ENCODE data around the gene MIEF2.
A peak's percentile ranks its signal among the peaks of the same experiment; 100 is the strongest.

The MIEF2 gene

DNA sequence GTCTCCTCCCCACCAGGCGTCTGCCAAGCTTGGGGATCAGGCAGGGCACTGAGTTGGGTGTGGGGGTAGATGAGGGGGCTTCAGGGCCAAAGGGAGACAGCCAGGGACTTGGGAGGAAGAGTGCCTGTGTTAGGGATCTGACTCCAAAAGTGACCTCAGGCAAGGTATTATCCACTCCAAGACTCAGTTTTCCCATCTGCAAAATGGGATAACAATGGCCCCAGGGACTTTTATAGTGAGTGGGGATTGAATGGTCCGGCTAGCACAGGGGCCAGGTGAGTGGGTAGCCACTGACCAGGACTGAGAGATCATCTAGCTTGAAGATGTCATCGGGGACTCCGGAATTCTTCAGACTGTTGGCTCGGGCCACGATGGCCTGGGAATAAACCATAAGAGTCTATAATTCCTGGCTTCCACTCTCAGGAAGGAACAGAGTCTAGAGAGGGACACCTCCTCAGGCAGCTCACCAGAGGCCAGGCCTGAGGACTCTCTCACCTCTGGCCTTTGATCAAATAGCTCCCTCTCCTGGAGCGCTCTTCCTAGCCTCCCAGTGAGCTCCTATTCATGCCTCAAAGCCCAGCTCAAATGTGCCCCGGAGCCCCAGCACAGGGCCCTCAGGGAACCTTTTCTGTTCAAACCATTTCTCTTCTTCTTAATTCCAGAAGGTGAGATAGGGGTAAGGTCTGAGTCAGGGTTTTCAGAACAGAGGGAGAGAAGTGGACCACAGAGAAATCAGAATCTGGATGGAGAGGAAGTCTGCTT, 5.4 kb upstream of the MIEF2 start:
- Histone ChIP-seq H3K27ac (ENCODE audit: low read depth, low read length) (no peak overlapping the region), H3K36me3 (ENCODE audit: low read length) (no peaks in the 10 kb centered on the region), H3K9ac (ENCODE audit: low read length) (no peak overlapping the region), H4K20me1 (ENCODE audit: low read depth, low read length) (no peaks in the 10 kb centered on the region), H3K4me3 (ENCODE audit: insufficient read depth, low read length, poor library complexity, severe bottlenecking) (no peak overlapping the region), H3K9me2 (replicated peaks; ENCODE audit: insufficient read depth, low read length) (no peaks in the 10 kb centered on the region), H3K79me2 (ENCODE audit: insufficient read depth, low read length) (peaks cover 14% of the 10 kb centered on the region; the same call in 1 of the 2 replicates), H3K27me3 (ENCODE audit: low read length) (no peaks in the 10 kb centered on the region), H3K4me2 (ENCODE audit: low read depth, low read length, poor library complexity, severe bottlenecking) (no peak overlapping the region), H3K9me3 (ENCODE audit: insufficient read depth, low read length) (no peaks in the 10 kb centered on the region), H2AFZ (ENCODE audit: low read depth, low read length, severe bottlenecking) (no peak overlapping the region), H3F3A (ENCODE audit: insufficient read depth) (peaks cover 6% of the 10 kb centered on the region; the same call in 1 of the 2 replicates)
- no peak for TF ChIP-seq EZH2phosphoT487 (conservative IDR thresholded peaks at IDR 0.05; ENCODE audit: low read length)
- TF ChIP-seq, protein P1, sequence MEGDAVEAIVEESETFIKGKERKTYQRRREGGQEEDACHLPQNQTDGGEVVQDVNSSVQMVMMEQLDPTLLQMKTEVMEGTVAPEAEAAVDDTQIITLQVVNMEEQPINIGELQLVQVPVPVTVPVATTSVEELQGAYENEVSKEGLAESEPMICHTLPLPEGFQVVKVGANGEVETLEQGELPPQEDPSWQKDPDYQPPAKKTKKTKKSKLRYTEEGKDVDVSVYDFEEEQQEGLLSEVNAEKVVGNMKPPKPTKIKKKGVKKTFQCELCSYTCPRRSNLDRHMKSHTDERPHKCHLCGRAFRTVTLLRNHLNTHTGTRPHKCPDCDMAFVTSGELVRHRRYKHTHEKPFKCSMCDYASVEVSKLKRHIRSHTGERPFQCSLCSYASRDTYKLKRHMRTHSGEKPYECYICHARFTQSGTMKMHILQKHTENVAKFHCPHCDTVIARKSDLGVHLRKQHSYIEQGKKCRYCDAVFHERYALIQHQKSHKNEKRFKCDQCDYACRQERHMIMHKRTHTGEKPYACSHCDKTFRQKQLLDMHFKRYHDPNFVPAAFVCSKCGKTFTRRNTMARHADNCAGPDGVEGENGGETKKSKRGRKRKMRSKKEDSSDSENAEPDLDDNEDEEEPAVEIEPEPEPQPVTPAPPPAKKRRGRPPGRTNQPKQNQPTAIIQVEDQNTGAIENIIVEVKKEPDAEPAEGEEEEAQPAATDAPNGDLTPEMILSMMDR (IDR thresholded peaks at IDR 0.05; ENCODE audit: insufficient read depth, low read length, poor library complexity, severe bottlenecking): no peak

DNA sequence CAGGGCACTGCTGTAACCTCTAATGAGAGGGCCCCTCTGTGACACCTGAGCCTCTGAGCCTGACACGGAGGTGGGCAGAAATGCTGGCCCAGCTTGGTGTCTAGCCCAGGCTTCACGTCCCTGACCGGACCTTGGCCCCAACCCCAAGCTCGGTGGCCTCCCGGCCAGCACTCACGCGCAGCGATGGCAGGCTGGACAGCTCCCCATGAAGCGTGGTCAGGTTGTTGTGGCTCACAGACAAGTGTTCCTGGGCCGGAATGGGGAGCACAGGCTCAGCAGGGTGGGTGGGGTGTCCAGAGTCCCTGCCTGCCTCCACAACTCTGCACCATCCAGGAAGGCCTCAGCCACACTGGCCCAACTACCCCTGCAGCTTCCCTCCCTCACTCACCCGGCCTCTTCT, 4.1 kb upstream of the MIEF2 start:
- no peak overlapping the region for H3K4me2 ChIP-seq (ENCODE audit: low read depth, low read length, poor library complexity, severe bottlenecking)
- no peak overlapping the region for H2AFZ ChIP-seq (ENCODE audit: low read depth, low read length, severe bottlenecking)
- no peaks in the 10 kb centered on the region for H3K9me2 ChIP-seq (replicated peaks; ENCODE audit: insufficient read depth, low read length)
- TF ChIP-seq, protein P1 (IDR thresholded peaks at IDR 0.05; ENCODE audit: insufficient read depth, low read length, poor library complexity, severe bottlenecking): no peak
- TF ChIP-seq EZH2phosphoT487 (conservative IDR thresholded peaks at IDR 0.05; ENCODE audit: low read length): no peak
- H4K20me1 ChIP-seq (ENCODE audit: low read depth, low read length): no peaks in the 10 kb centered on the region
- peaks cover 14% of the 10 kb centered on the region; the same call in 1 of the 2 replicates for H3K79me2 ChIP-seq (ENCODE audit: insufficient read depth, low read length)
- no peaks in the 10 kb centered on the region for H3K27me3 ChIP-seq (ENCODE audit: low read length)
- no peak overlapping the region for H3K27ac ChIP-seq (ENCODE audit: low read depth, low read length)
- H3K9me3 ChIP-seq (ENCODE audit: insufficient read depth, low read length): no peaks in the 10 kb centered on the region
- H3F3A ChIP-seq (ENCODE audit: insufficient read depth): peaks cover 6% of the 10 kb centered on the region; the same call in 1 of the 2 replicates
- no peak overlapping the region for H3K9ac ChIP-seq (ENCODE audit: low read length)
- H3K4me3 ChIP-seq (ENCODE audit: insufficient read depth, low read length, poor library complexity, severe bottlenecking): no peak overlapping the region
- no peaks in the 10 kb centered on the region for H3K36me3 ChIP-seq (ENCODE audit: low read length)

DNA sequence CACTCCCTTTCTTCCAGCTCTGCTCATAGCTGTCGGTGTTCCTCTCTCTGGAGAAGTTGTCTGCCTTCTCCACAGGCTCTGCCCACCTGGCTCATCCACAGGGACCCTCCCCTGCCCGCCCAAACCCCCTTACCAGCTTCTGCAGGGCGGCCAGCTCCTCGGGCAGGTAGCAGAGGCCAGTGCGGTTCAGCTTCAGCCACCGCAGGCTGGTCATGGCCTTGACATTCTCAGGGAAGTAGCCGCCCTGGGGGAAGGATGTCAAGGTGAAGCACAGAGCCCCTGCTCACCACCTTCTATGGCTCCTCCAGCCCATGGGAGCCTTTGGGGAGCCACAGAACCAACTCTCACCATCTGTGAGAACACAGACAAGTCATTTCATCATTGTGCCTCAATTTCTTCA, 3.7 kb upstream of the MIEF2 start:
- no peaks in the 10 kb centered on the region for H3K9me2 ChIP-seq (replicated peaks; ENCODE audit: insufficient read depth, low read length)
- H3K36me3 ChIP-seq (ENCODE audit: low read length): no peaks in the 10 kb centered on the region
- H3K27ac ChIP-seq (ENCODE audit: low read depth, low read length): no peak overlapping the region
- no peaks in the 10 kb centered on the region for H3K9me3 ChIP-seq (ENCODE audit: insufficient read depth, low read length)
- H3K4me2 ChIP-seq (ENCODE audit: low read depth, low read length, poor library complexity, severe bottlenecking): peak overlapping the region; percentile 74
- TF ChIP-seq, protein P1 (IDR thresholded peaks at IDR 0.05; ENCODE audit: insufficient read depth, low read length, poor library complexity, severe bottlenecking): no peak
- no peak for TF ChIP-seq EZH2phosphoT487 (conservative IDR thresholded peaks at IDR 0.05; ENCODE audit: low read length)
- no peaks in the 10 kb centered on the region for H3K27me3 ChIP-seq (ENCODE audit: low read length)
- H4K20me1 ChIP-seq (ENCODE audit: low read depth, low read length): no peaks in the 10 kb centered on the region
- H3K79me2 ChIP-seq (ENCODE audit: insufficient read depth, low read length): peaks cover 14% of the 10 kb centered on the region; the same call in 1 of the 2 replicates
- no peak overlapping the region for H2AFZ ChIP-seq (ENCODE audit: low read depth, low read length, severe bottlenecking)
- H3F3A ChIP-seq (ENCODE audit: insufficient read depth): peaks cover 6% of the 10 kb centered on the region; the same call in 1 of the 2 replicates
- no peak overlapping the region for H3K9ac ChIP-seq (ENCODE audit: low read length)
- H3K4me3 ChIP-seq (ENCODE audit: insufficient read depth, low read length, poor library complexity, severe bottlenecking): no peak overlapping the region
